ENCODE results near the gene SIPA1L3.

Gene SIPA1L3

GRCh38 chr19:38229585-38230073 is 322.6 kb downstream of the SIPA1L3 start (continued):
- no peak for TF ChIP-seq ZNF211 (tag by site-specific recombination; IDR thresholded peaks at IDR 0.05; ENCODE audit: low read depth)
- no peak for TF ChIP-seq ZBTB6 (tag by site-specific recombination; IDR thresholded peaks at IDR 0.05)
- no peak for TF ChIP-seq ZNF768 (tag by site-specific recombination; IDR thresholded peaks at IDR 0.05)
- TF ChIP-seq GLI4 (tag by site-specific recombination; IDR thresholded peaks at IDR 0.05), result no peak
- no peak for TF ChIP-seq ZNF558 (tag by site-specific recombination; IDR thresholded peaks at IDR 0.05)
- no peak for TF ChIP-seq ZNF785 (tag by site-specific recombination; IDR thresholded peaks at IDR 0.05)
- TF ChIP-seq GLIS1 (tag by site-specific recombination; IDR thresholded peaks at IDR 0.05), result peak; percentile 65; the same call in 1 of the 2 replicates
- no peak for TF ChIP-seq ZNF391 (tag by site-specific recombination; IDR thresholded peaks at IDR 0.05; ENCODE audit: borderline replicate concordance, low read depth)
- no peak for TF ChIP-seq PRDM2 (tag by site-specific recombination; IDR thresholded peaks at IDR 0.05; ENCODE audit: borderline replicate concordance)
- TF ChIP-seq PRDM4 (tag by site-specific recombination; IDR thresholded peaks at IDR 0.05), result no peak
- TF ChIP-seq ZBTB20 (tag by site-specific recombination; IDR thresholded peaks at IDR 0.05), result no peak
- TF ChIP-seq ZNF792 (tag by site-specific recombination; IDR thresholded peaks at IDR 0.05), result no peak
- TF ChIP-seq ATF2 (tag by site-specific recombination; IDR thresholded peaks at IDR 0.05; ENCODE audit: low read depth), result no peak
- no peak for TF ChIP-seq ZNF426 (tag by site-specific recombination; IDR thresholded peaks at IDR 0.05)
- no peak for TF ChIP-seq ZFP3 (tag by site-specific recombination; IDR thresholded peaks at IDR 0.05; ENCODE audit: low read depth)
- TF ChIP-seq ZNF280C (tag by site-specific recombination; IDR thresholded peaks at IDR 0.05), result no peak
- no peak for TF ChIP-seq ZBTB1 (tag by site-specific recombination; IDR thresholded peaks at IDR 0.05)
- TF ChIP-seq ZNF580 (tag by site-specific recombination; IDR thresholded peaks at IDR 0.05), result no peak
- no peak for TF ChIP-seq ZSCAN4 (tag by site-specific recombination; IDR thresholded peaks at IDR 0.05)
- no peak for TF ChIP-seq MYNN (tag by site-specific recombination; IDR thresholded peaks at IDR 0.05; ENCODE audit: borderline replicate concordance)
- no peak for TF ChIP-seq GLI2 (tag by site-specific recombination; IDR thresholded peaks at IDR 0.05; ENCODE audit: borderline replicate concordance, low read depth)
- TF ChIP-seq ZXDB (tag by site-specific recombination; IDR thresholded peaks at IDR 0.05), result peak; percentile 30
- TF ChIP-seq MEIS1 (CRISPR knock-in tag; IDR thresholded peaks at IDR 0.05; ENCODE audit: borderline replicate concordance), result no peak
- no peak for TF ChIP-seq MZF1 (tag by site-specific recombination; IDR thresholded peaks at IDR 0.05; ENCODE audit: borderline replicate concordance)
- peak; percentile 98 for TF ChIP-seq ZNF423 (tag by site-specific recombination; IDR thresholded peaks at IDR 0.05)
